ENCODE data around the gene KRTAP9-1. TPM values are rescaled to one million over a fixed set of nuclear protein-coding genes. Genes with fewer than 3 reads are reported as not detected.
"Not testable (repeated sequence)": the region's sequence is repeated elsewhere in the genome, so short reads cannot be mapped to it uniquely, and the experiment has no call there.

The KRTAP9-1 gene
- total and polyA plus RNA-seq, 9 of the 15 experiments (the other 6 are each of a cell fraction or from before 2014, with no cell fraction given): not detected

- TF ChIP-seq XRCC4 (IDR thresholded peaks at IDR 0.05; ENCODE audit: extremely low read depth, insufficient read depth, insufficient read length): no peak
Observed at GRCh38 chr17:41231731-41232130, 42.0 kb downstream of the KRTAP9-1 start (continued).

GRCh38 chr17:41232399-41233105 lies 42.9 kb downstream of the KRTAP9-1 start, which contains the start of gene KRTAP9-3:
TSS of gene KRTAP9-3 (plus strand) at chr17:41232449. CDS start at chr17:41232502, 53 bp downstream.
- H3K4me2 ChIP-seq (ENCODE audit: insufficient read depth, low read length); H3K36me3 ChIP-seq (ENCODE audit: control insufficient read depth, insufficient read depth, low read length); H2AFZ ChIP-seq (ENCODE audit: low read depth, low read length); H3K4me3 ChIP-seq; H3K9me1 ChIP-seq (ENCODE audit: control insufficient read depth, insufficient read depth, low read length); DNase-seq (ENCODE audit: extremely low read depth in 1 of 4, low spot score in 3 of 4); H3K27me3 ChIP-seq (ENCODE audit: control insufficient read depth in 2 of 2, insufficient read depth in 2 of 2, low read length in 2 of 2); H3K79me2 ChIP-seq (ENCODE audit: control insufficient read depth, insufficient read depth, low read length); FAIRE-seq; H3K4me1 ChIP-seq (replicated peaks in 1 of 2; ENCODE audit: control insufficient read depth in 2 of 2, insufficient read depth in 2 of 2, low read length in 2 of 2); intact Hi-C loops (cut with micrococcal nuclease); H4K20me1 ChIP-seq (replicated peaks; ENCODE audit: control insufficient read depth, insufficient read depth, low read length); H3K9me3 ChIP-seq (replicated peaks; ENCODE audit: control insufficient read depth, insufficient read depth, low read depth, low read length); ATAC-seq; H3K9ac ChIP-seq (ENCODE audit: insufficient read depth in 1 of 2, low read depth in 2 of 2, low read length in 2 of 2); H3K27ac ChIP-seq (ENCODE audit: extremely low read depth, low read depth, low read length); BruUV-seq (replicated peaks); in situ Hi-C loops (cut with MboI); CTCF ChIA-PET (ENCODE audit: low intra/inter-chr PET ratio): not testable (repeated sequence)
- 0% methylated on average over 1 of the region's 1 CpG for WGBS (ENCODE audit: insufficient coverage, low coverage, missing lambda C conversion rate)
- POLR2A ChIA-PET: interaction anchor here (0.7 kb wide), 1 partner anchor 457 kb away, joined by 3 read pairs; no protein-coding TSS in a partner anchor

GRCh38 chr17:41237116-41237515 lies 47.4 kb downstream of the KRTAP9-1 start:
- H3K36me3 ChIP-seq (ENCODE audit: control insufficient read depth, insufficient read depth, low read length); DNase-seq (ENCODE audit: extremely low read depth in 1 of 4, low spot score in 3 of 4); CTCF ChIA-PET (ENCODE audit: low intra/inter-chr PET ratio); intact Hi-C loops (cut with micrococcal nuclease); BruUV-seq (replicated peaks); in situ Hi-C loops (cut with MboI); H3K4me1 ChIP-seq (replicated peaks in 1 of 2; ENCODE audit: control insufficient read depth in 2 of 2, insufficient read depth in 2 of 2, low read length in 2 of 2); H3K9me1 ChIP-seq (ENCODE audit: control insufficient read depth, insufficient read depth, low read length); H3K9ac ChIP-seq (ENCODE audit: insufficient read depth in 1 of 2, low read depth in 2 of 2, low read length in 2 of 2); H2AFZ ChIP-seq (ENCODE audit: low read depth, low read length); ATAC-seq; FAIRE-seq; H3K4me2 ChIP-seq (ENCODE audit: insufficient read depth, low read length); H3K4me3 ChIP-seq; H3K9me3 ChIP-seq (replicated peaks; ENCODE audit: control insufficient read depth, insufficient read depth, low read depth, low read length); H3K27ac ChIP-seq (ENCODE audit: extremely low read depth, low read depth, low read length); H4K20me1 ChIP-seq (replicated peaks; ENCODE audit: control insufficient read depth, insufficient read depth, low read length); POLR2A ChIA-PET; H3K27me3 ChIP-seq (ENCODE audit: control insufficient read depth in 2 of 2, insufficient read depth in 2 of 2, low read length in 2 of 2); H3K79me2 ChIP-seq (ENCODE audit: control insufficient read depth, insufficient read depth, low read length): not testable (repeated sequence)
- WGBS (ENCODE audit: insufficient coverage, low coverage, missing lambda C conversion rate): 0% methylated on average over 4 of the region's 4 CpGs

GRCh38 chr17:41237949-41238437 lies 48.3 kb downstream of the KRTAP9-1 start, which contains the start of gene KRTAP9-8:
TSS of gene KRTAP9-8 (plus strand) at chr17:41237999. CDS start at chr17:41238052, 53 bp downstream.
- WGBS (ENCODE audit: insufficient coverage, low coverage, missing lambda C conversion rate): 0% methylated on average over 2 of the region's 3 CpGs
- H3K4me2 ChIP-seq (ENCODE audit: insufficient read depth, low read length); H3K79me2 ChIP-seq (ENCODE audit: control insufficient read depth, insufficient read depth, low read length); BruUV-seq (replicated peaks); ATAC-seq; H3K9ac ChIP-seq (ENCODE audit: insufficient read depth in 1 of 2, low read depth in 2 of 2, low read length in 2 of 2); H3K4me1 ChIP-seq (replicated peaks in 1 of 2; ENCODE audit: control insufficient read depth in 2 of 2, insufficient read depth in 2 of 2, low read length in 2 of 2); FAIRE-seq; H3K9me1 ChIP-seq (ENCODE audit: control insufficient read depth, insufficient read depth, low read length); H3K36me3 ChIP-seq (ENCODE audit: control insufficient read depth, insufficient read depth, low read length); H3K4me3 ChIP-seq; DNase-seq (ENCODE audit: extremely low read depth in 1 of 4, low spot score in 3 of 4); H3K9me3 ChIP-seq (replicated peaks; ENCODE audit: control insufficient read depth, insufficient read depth, low read depth, low read length); CTCF ChIA-PET (ENCODE audit: low intra/inter-chr PET ratio); H2AFZ ChIP-seq (ENCODE audit: low read depth, low read length); H4K20me1 ChIP-seq (replicated peaks; ENCODE audit: control insufficient read depth, insufficient read depth, low read length); H3K27ac ChIP-seq (ENCODE audit: extremely low read depth, low read depth, low read length); intact Hi-C loops (cut with micrococcal nuclease); POLR2A ChIA-PET; H3K27me3 ChIP-seq (ENCODE audit: control insufficient read depth in 2 of 2, insufficient read depth in 2 of 2, low read length in 2 of 2); in situ Hi-C loops (cut with MboI): not testable (repeated sequence)
